GM12873 (cell line): ENCODE data around the gene RNF34.

ENCODE experiments used
- TF ChIP-seq, protein P1 (sequence below): IDR thresholded peaks from 2 replicates; pipeline ENCODE4 v1.5.1; 2012; ENCODE audit warnings: low read depth, mild to moderate bottlenecking, moderate library complexity, low read length, control low read depth; ENCODE audit not compliant: insufficient read depth; ENCODE audit errors: missing control alignments

The RNF34 gene

DNA sequence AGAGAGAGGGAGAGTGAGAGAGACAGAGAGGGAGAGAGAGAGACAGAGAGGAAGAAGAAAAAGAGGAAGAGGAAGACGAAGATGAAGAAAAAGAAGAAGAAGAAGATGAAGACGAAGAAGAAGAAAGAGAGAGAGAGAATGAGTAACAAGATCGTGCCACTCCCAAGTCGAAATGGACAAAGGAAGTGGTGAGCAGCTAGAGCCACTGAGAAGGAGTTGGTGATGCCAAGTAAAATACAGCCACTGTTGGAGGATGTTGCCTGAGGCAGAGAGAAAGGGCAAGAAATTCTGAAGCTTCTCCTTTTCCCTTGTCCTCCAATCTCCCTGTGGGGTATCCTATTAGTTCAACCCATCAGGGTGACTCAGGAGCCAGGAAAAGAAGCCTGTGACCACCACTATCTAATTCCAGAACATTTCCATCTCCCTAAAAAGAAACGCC, 35.2 kb upstream of the RNF34 start:
- TF ChIP-seq, protein P1, sequence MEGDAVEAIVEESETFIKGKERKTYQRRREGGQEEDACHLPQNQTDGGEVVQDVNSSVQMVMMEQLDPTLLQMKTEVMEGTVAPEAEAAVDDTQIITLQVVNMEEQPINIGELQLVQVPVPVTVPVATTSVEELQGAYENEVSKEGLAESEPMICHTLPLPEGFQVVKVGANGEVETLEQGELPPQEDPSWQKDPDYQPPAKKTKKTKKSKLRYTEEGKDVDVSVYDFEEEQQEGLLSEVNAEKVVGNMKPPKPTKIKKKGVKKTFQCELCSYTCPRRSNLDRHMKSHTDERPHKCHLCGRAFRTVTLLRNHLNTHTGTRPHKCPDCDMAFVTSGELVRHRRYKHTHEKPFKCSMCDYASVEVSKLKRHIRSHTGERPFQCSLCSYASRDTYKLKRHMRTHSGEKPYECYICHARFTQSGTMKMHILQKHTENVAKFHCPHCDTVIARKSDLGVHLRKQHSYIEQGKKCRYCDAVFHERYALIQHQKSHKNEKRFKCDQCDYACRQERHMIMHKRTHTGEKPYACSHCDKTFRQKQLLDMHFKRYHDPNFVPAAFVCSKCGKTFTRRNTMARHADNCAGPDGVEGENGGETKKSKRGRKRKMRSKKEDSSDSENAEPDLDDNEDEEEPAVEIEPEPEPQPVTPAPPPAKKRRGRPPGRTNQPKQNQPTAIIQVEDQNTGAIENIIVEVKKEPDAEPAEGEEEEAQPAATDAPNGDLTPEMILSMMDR: no peak

- TF ChIP-seq, protein P1: no peak
Observed at GRCh38 chr12:121365416-121366062, 34.4 kb upstream of the RNF34 start.

DNA sequence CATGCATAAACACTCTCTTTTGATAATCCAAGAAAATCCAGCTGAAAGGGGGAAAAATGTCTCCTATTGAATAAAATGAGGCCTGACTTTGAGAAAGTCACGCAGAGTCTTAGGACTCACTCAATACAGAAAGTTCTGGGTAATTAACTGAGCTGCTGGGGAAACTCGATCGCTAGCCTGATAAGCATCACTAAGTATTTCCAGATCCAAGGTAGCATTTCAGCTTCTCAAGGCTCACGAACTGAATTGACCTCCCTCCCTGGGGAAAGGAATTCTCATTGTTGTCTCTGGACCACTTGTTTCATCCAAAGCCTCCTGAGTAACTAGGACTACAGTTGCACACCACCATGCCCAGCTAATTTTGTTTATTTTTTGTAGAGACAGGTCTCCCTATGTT, 33.9 kb upstream of the RNF34 start:
- TF ChIP-seq, protein P1: no peak

GRCh38 chr12:121371404-121371803, 28.5 kb upstream of the RNF34 start:
- TF ChIP-seq, protein P1: no peak

- TF ChIP-seq, protein P1: no peak
Observed at GRCh38 chr12:121373755-121374154, 26.2 kb upstream of the RNF34 start.

GRCh38 chr12:121376754-121377697, 22.9 kb upstream of the RNF34 start:
- TF ChIP-seq, protein P1: no peak

GRCh38 chr12:121378736-121379135, 21.2 kb upstream of the RNF34 start:
- TF ChIP-seq, protein P1: no peak
